ENCODE results near the gene AMBRA1. TPM values are rescaled to one million over a fixed set of nuclear protein-coding genes. Genes with fewer than 3 reads are reported as not detected.

The AMBRA1 gene
- total RNA-seq, 2 donors from 2014 or later, result 56.2 to 60.7 TPM

- 49% methylated on average over 5 of the region's 5 CpGs for WGBS
- no peak for DNase-seq (ENCODE audit: low spot score)
- Histone ChIP-seq H3K27me3 (replicated peaks; ENCODE audit: insufficient read depth) (no peaks in the 10 kb centered on the region), H3K27ac (no peak overlapping the region), H3K4me3 (no peak overlapping the region), H3K9me3 (no peaks in the 10 kb centered on the region), H3K36me3 (no peaks in the 10 kb centered on the region), H3K4me1 (replicated peaks) (no peaks in the 10 kb centered on the region)
- intact Hi-C loops (cut with DNase I), result no loop called here
- TF ChIP-seq POLR2AphosphoS5 (IDR thresholded peaks at IDR 0.05) (no peak), CTCF (IDR thresholded peaks at IDR 0.05) (no peak), POLR2A (IDR thresholded peaks at IDR 0.05) (no peak)
These were observed 46.2 kb downstream of the AMBRA1 start for GRCh38 chr11:46547579-46547978.

GRCh38 chr11:46543564-46543963 lies 50.3 kb downstream of the AMBRA1 start:
- Histone ChIP-seq H3K27ac (no peak overlapping the region), H3K4me3 (no peak overlapping the region), H3K4me1 (replicated peaks) (no peaks in the 10 kb centered on the region), H3K9me3 (no peaks in the 10 kb centered on the region), H3K27me3 (replicated peaks; ENCODE audit: insufficient read depth) (no peaks in the 10 kb centered on the region), H3K36me3 (no peaks in the 10 kb centered on the region)
- intact Hi-C loops (cut with DNase I), result no loop called here
- WGBS, result 65% methylated on average over 1 of the region's 1 CpG
- TF ChIP-seq POLR2AphosphoS5 (IDR thresholded peaks at IDR 0.05), result no peak
- DNase-seq (ENCODE audit: low spot score), result no peak

- Histone ChIP-seq H3K36me3 (no peaks in the 10 kb centered on the region), H3K4me3 (no peak overlapping the region), H3K27ac (no peak overlapping the region), H3K4me1 (replicated peaks) (no peaks in the 10 kb centered on the region), H3K27me3 (replicated peaks; ENCODE audit: insufficient read depth) (no peaks in the 10 kb centered on the region), H3K9me3 (no peaks in the 10 kb centered on the region)
- intact Hi-C loops (cut with DNase I), result no loop called here
- TF ChIP-seq POLR2AphosphoS5 (IDR thresholded peaks at IDR 0.05), result peak; percentile 63
- TF ChIP-seq POLR2A (IDR thresholded peaks at IDR 0.05), result no peak
- peak in 2 of 4 experiments; percentile 34 to 50 for TF ChIP-seq CTCF (IDR thresholded peaks at IDR 0.05)
- peak; percentile 81 for DNase-seq (ENCODE audit: low spot score)
- WGBS, result 61% methylated on average over 16 of the region's 16 CpGs
These were observed 52.0 kb downstream of the AMBRA1 start for GRCh38 chr11:46541593-46542371.

- Histone ChIP-seq H3K4me3 (no peak overlapping the region), H3K36me3 (no peaks in the 10 kb centered on the region), H3K27me3 (replicated peaks; ENCODE audit: insufficient read depth) (no peaks in the 10 kb centered on the region), H3K4me1 (replicated peaks) (no peaks in the 10 kb centered on the region), H3K9me3 (no peaks in the 10 kb centered on the region), H3K27ac (no peak overlapping the region)
- intact Hi-C loops (cut with DNase I), result no loop called here
- DNase-seq (ENCODE audit: low spot score), result no peak
- WGBS, result 94% methylated on average over 4 of the region's 4 CpGs
- TF ChIP-seq POLR2AphosphoS5 (IDR thresholded peaks at IDR 0.05) (no peak), CTCF (IDR thresholded peaks at IDR 0.05) (no peak), POLR2A (IDR thresholded peaks at IDR 0.05) (no peak)
These were observed 53.0 kb downstream of the AMBRA1 start for GRCh38 chr11:46540807-46541206.

- no peaks in the 10 kb centered on the region for H3K27me3 ChIP-seq (replicated peaks; ENCODE audit: insufficient read depth)
These were observed 56.1 kb downstream of the AMBRA1 start for GRCh38 chr11:46537537-46538295.

More at GRCh38 chr11:46537537-46538295, 56.1 kb downstream of the AMBRA1 start:
- no peak overlapping the region for H3K27ac ChIP-seq
- no peaks in the 10 kb centered on the region for H3K9me3 ChIP-seq
- WGBS, result 53% methylated on average over 5 of the region's 5 CpGs
- intact Hi-C loops (cut with DNase I), result loop anchor here (5.0 kb wide), 2 partner anchors 90 to 145 kb away; partner anchors contain the start of gene CHRM4
- DNase-seq (ENCODE audit: low spot score), result peak; percentile 70
- H3K4me3 ChIP-seq, result no peak overlapping the region
- H3K4me1 ChIP-seq (replicated peaks), result no peaks in the 10 kb centered on the region
- TF ChIP-seq CTCF (IDR thresholded peaks at IDR 0.05) (peak; percentile 58 to 83 (median 80)), POLR2AphosphoS5 (IDR thresholded peaks at IDR 0.05) (peak; percentile 73), POLR2A (IDR thresholded peaks at IDR 0.05) (no peak)
- H3K36me3 ChIP-seq, result no peaks in the 10 kb centered on the region

All from prostate gland (tissue), 2 donors.